GM23338 (cell line): Measurements from ENCODE around the gene GPR42. TPM values are rescaled to one million over a fixed set of nuclear protein-coding genes. Genes with fewer than 3 reads are reported as not detected.

Experiments
- ATAC-seq: fragments of 200-7000 bp; cut with Tn5 transposase; 3 replicates; pipeline ENCODE4 v1.9.1; 2020
- DNase-seq: peaks from one replicate; pipeline ENCODE4 v3.0.0-alpha.2; 2015; ENCODE audit warnings: low spot score
- H2AFZ ChIP-seq: fragments of 200-600 bp; sonication (generic); 2 replicates; pipeline ENCODE4 v1.8.0; 2016; ENCODE audit warnings: antibody characterized with exemption, mild to moderate bottlenecking, moderate library complexity
- H3F3A ChIP-seq: fragments of 200-600 bp; sonication (generic); replicated peaks from 2 replicates; pipeline ENCODE4 v1.8.0; 2017; ENCODE audit warnings: antibody characterized with exemption, mixed run types, low read depth
- H3K27ac ChIP-seq: fragments of 200-600 bp; sonication (generic); 2 replicates; pipeline ENCODE4 v1.6.1; 2016; ENCODE audit warnings: low read depth
- H3K27me3 ChIP-seq: fragments of 200-600 bp; sonication (generic); 2 replicates; pipeline ENCODE4 v1.8.0; 2016; ENCODE audit warnings: mild to moderate bottlenecking, mixed run types, moderate library complexity; ENCODE audit not compliant: insufficient read depth
- H3K36me3 ChIP-seq: fragments of 200-600 bp; sonication (generic); 2 replicates; pipeline ENCODE4 v1.8.0; 2016; ENCODE audit warnings: mild to moderate bottlenecking; ENCODE audit not compliant: insufficient read depth
- H3K4me1 ChIP-seq: fragments of 200-600 bp; sonication (generic); 2 replicates; pipeline ENCODE4 v1.8.0; 2016; ENCODE audit warnings: mild to moderate bottlenecking, moderate library complexity; ENCODE audit not compliant: insufficient read depth
- H3K4me2 ChIP-seq: fragments of 200-600 bp; sonication (generic); 2 replicates; pipeline ENCODE4 v1.7.1; 2017; ENCODE audit warnings: mixed run types
- H3K4me3 ChIP-seq: fragments of 200-600 bp; sonication (generic); 2 replicates; pipeline ENCODE4 v1.6.1; 2016; ENCODE audit warnings: mixed run types
- H3K79me2 ChIP-seq: fragments of 200-600 bp; sonication (generic); replicated peaks from 2 replicates; pipeline ENCODE4 v1.8.0; 2017; ENCODE audit warnings: mild to moderate bottlenecking; ENCODE audit not compliant: insufficient read depth
- H3K9me2 ChIP-seq: fragments of 200-600 bp; sonication (generic); 2 replicates; pipeline ENCODE4 v1.8.0; 2017; ENCODE audit not compliant: insufficient read depth
- H4K20me1 ChIP-seq: fragments of 200-600 bp; sonication (generic); replicated peaks from 2 replicates; pipeline ENCODE4 v1.8.0; 2017; ENCODE audit warnings: mild to moderate bottlenecking; ENCODE audit not compliant: insufficient read depth
- H3K27ac Mint-ChIP-seq: 2 replicates; pipeline ENCODE4 v1.8.0; 2020; ENCODE audit warnings: inconsistent platforms, mild to moderate bottlenecking, moderate library complexity, mixed read lengths
- H3K27me3 Mint-ChIP-seq: 3 replicates; pipeline ENCODE4 v1.8.0; 2022; ENCODE audit warnings: low read depth, mild to moderate bottlenecking, moderate library complexity, mixed read lengths, inconsistent platforms; ENCODE audit not compliant: insufficient read depth, poor library complexity
- H3K36me3 Mint-ChIP-seq: 3 replicates; pipeline ENCODE4 v1.8.0; 2021; ENCODE audit warnings: low read depth, mild to moderate bottlenecking, inconsistent platforms, moderate library complexity, mixed read lengths
- H3K4me1 Mint-ChIP-seq: 3 replicates; pipeline ENCODE4 v1.8.0; 2020; ENCODE audit warnings: mild to moderate bottlenecking, inconsistent platforms, mixed read lengths
- H3K4me3 Mint-ChIP-seq: 3 replicates; pipeline ENCODE4 v1.8.0; 2021; ENCODE audit warnings: moderate library complexity, mild to moderate bottlenecking, inconsistent platforms, mixed read lengths
- H3K9me3 Mint-ChIP-seq: 3 replicates; pipeline ENCODE4 v1.8.0; 2020; ENCODE audit warnings: moderate library complexity, mild to moderate bottlenecking, inconsistent platforms, mixed read lengths
- CREB1 ChIP-seq: fragments of 250-450 bp; sonication (Bioruptor Pico); IDR thresholded peaks from 2 replicates; pipeline ENCODE4 v1.5.0; 2020; ENCODE audit warnings: low read depth, mild to moderate bottlenecking, moderate library complexity
- EZH2phosphoT487 ChIP-seq: fragments of 200-600 bp; sonication (generic); IDR thresholded peaks from one replicate; pipeline ENCODE4 v1.8.1; 2018; ENCODE audit warnings: antibody characterized with exemption; ENCODE audit not compliant: unreplicated experiment
- POLR2AphosphoS5 ChIP-seq: IDR thresholded peaks from 2 replicates; pipeline ENCODE4 v1.6.1; 2016; ENCODE audit warnings: antibody characterized with exemption, low read depth
- ZNF114 ChIP-seq: fragments of 250-450 bp; sonication (Bioruptor Pico); IDR thresholded peaks from 2 replicates; pipeline ENCODE4 v1.5.0; 2020; ENCODE audit warnings: mild to moderate bottlenecking, moderate library complexity
- ZNF331 ChIP-seq: fragments of 250-450 bp; sonication (Bioruptor Pico); IDR thresholded peaks from 2 replicates; pipeline ENCODE4 v1.5.0; 2020; ENCODE audit warnings: low read depth, mild to moderate bottlenecking, moderate library complexity
- polyA plus RNA-seq: library from polyadenylated mRNA; unstranded; fragments of >200 nt; fragmentation: Nextera tagmentation; extraction: Ambion mirVana; gene quantifications from 2 replicates; pipeline ENCODE4 v1.2.1, GENCODE V29; 2016
- total RNA-seq: library from RNA; depleted of rRNA; stranded (reverse); fragments of >200 nt; shearing (Covaris generic); gene quantifications from 2 replicates; pipeline ENCODE4 v1.2.3, GENCODE V29; 2014
- TF ChIP-seq, protein P1 (sequence below): fragments of 250-450 bp; sonication (Bioruptor Pico); IDR thresholded peaks from 2 replicates; pipeline ENCODE4 v1.5.0; 2020; ENCODE audit warnings: mild to moderate bottlenecking, moderate library complexity
- TF ChIP-seq, protein P2 (sequence below): IDR thresholded peaks from 2 replicates; pipeline ENCODE4 v1.6.1; 2016; ENCODE audit warnings: antibody characterized with exemption

Gene GPR42
- total and polyA plus RNA-seq, 2 experiments from 2014 or later: not detected

DNA sequence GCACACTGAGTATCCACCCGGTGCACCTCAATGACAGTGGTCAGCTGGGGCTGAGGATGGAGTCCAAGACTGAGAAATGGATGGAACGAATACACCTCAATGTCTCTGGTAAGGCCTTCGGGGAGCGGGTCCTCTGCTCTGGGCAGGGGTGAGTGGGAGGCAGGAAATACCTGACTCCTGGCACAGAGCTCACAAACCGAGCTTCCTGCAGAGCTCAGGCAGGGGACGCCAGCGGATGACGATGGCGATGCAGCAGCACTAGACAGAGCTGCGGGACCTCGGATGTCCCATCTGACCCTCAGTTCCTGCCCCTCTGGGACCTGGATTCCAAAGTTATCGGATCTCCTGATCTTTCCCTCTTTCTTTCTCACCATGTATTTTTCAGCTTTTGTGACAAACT, 38.1 kb upstream of the GPR42 start (continued):
- TF ChIP-seq, protein P1, sequence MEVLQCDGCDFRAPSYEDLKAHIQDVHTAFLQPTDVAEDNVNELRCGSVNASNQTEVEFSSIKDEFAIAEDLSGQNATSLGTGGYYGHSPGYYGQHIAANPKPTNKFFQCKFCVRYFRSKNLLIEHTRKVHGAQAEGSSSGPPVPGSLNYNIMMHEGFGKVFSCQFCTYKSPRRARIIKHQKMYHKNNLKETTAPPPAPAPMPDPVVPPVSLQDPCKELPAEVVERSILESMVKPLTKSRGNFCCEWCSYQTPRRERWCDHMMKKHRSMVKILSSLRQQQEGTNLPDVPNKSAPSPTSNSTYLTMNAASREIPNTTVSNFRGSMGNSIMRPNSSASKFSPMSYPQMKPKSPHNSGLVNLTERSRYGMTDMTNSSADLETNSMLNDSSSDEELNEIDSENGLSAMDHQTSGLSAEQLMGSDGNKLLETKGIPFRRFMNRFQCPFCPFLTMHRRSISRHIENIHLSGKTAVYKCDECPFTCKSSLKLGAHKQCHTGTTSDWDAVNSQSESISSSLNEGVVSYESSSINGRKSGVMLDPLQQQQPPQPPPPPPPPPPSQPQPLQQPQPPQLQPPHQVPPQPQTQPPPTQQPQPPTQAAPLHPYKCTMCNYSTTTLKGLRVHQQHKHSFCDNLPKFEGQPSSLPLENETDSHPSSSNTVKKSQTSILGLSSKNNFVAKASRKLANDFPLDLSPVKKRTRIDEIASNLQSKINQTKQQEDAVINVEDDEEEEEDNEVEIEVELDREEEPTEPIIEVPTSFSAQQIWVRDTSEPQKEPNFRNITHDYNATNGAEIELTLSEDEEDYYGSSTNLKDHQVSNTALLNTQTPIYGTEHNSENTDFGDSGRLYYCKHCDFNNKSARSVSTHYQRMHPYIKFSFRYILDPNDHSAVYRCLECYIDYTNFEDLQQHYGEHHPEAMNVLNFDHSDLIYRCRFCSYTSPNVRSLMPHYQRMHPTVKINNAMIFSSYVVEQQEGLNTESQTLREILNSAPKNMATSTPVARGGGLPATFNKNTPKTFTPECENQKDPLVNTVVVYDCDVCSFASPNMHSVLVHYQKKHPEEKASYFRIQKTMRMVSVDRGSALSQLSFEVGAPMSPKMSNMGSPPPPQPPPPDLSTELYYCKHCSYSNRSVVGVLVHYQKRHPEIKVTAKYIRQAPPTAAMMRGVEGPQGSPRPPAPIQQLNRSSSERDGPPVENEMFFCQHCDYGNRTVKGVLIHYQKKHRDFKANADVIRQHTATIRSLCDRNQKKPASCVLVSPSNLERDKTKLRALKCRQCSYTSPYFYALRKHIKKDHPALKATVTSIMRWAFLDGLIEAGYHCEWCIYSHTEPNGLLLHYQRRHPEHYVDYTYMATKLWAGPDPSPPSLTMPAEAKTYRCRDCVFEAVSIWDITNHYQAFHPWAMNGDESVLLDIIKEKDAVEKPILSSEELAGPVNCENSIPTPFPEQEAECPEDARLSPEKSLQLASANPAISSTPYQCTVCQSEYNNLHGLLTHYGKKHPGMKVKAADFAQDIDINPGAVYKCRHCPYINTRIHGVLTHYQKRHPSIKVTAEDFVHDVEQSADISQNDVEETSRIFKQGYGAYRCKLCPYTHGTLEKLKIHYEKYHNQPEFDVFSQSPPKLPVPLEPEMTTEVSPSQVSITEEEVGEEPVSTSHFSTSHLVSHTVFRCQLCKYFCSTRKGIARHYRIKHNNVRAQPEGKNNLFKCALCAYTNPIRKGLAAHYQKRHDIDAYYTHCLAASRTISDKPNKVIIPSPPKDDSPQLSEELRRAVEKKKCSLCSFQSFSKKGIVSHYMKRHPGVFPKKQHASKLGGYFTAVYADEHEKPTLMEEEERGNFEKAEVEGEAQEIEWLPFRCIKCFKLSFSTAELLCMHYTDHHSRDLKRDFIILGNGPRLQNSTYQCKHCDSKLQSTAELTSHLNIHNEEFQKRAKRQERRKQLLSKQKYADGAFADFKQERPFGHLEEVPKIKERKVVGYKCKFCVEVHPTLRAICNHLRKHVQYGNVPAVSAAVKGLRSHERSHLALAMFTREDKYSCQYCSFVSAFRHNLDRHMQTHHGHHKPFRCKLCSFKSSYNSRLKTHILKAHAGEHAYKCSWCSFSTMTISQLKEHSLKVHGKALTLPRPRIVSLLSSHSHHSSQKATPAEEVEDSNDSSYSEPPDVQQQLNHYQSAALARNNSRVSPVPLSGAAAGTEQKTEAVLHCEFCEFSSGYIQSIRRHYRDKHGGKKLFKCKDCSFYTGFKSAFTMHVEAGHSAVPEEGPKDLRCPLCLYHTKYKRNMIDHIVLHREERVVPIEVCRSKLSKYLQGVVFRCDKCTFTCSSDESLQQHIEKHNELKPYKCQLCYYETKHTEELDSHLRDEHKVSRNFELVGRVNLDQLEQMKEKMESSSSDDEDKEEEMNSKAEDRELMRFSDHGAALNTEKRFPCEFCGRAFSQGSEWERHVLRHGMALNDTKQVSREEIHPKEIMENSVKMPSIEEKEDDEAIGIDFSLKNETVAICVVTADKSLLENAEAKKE (CRISPR knock-in tag): no peak
- no peak for TF ChIP-seq EZH2phosphoT487
- TF ChIP-seq ZNF114 (CRISPR knock-in tag): no peak

DNA sequence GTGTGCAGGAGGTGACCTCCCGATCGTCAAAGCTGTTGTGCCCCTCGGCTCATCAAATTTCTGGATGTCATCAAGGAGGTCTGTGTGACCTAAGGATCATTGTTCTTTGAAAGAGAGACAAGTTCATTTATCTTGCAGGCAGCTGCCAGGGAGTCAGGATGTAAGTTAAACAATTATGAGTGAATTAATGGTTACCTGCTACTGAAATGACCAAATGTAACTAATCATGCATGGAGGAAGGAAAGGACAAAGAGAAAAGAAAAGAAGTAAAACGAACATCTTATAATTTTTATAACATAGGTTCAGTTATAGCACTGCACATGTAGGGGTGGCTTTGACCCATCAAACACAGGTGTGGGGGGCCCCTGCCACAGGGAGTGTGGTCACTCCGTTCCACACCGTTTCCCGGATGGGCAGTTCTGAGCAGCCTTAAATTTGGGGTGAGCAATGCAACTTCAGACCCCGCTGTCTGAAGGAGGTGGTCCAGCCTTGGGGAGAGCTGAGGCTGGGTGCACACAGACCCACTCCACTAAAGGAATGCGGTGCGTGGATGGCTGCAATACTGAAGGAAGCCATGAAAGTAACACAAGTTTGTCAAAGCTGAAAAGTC, 36.6 kb upstream of the GPR42 start:
- no peak overlapping the region for H3K27ac ChIP-seq
- no peaks in the 10 kb centered on the region for H3K79me2 ChIP-seq
- no peaks in the 10 kb centered on the region for H3K36me3 ChIP-seq
- Mint-ChIP-seq H3K9me3 (no peaks in the 10 kb centered on the region; the same call in 2 of the 3 replicates), H3K27ac (no peak overlapping the region), H3K27me3 (peaks cover 5% of the 10 kb centered on the region), H3K36me3 (no peaks in the 10 kb centered on the region), H3K4me1 (no peaks in the 10 kb centered on the region; the same call in 2 of the 3 replicates), H3K4me3 (no peak overlapping the region)
- H3K4me1 ChIP-seq: no peaks in the 10 kb centered on the region
- DNase-seq (no peak), ATAC-seq (no peak)
- no peak overlapping the region for H3K4me2 ChIP-seq
- no peaks in the 10 kb centered on the region for H4K20me1 ChIP-seq
- no peaks in the 10 kb centered on the region for H3K9me2 ChIP-seq
- no peak overlapping the region for H3K4me3 ChIP-seq
- no peaks in the 10 kb centered on the region for H3F3A ChIP-seq
- no peaks in the 10 kb centered on the region for H3K27me3 ChIP-seq
- no peak overlapping the region for H2AFZ ChIP-seq
- TF ChIP-seq ZNF331 (CRISPR knock-in tag) (no peak), CREB1 (no peak), ZNF114 (CRISPR knock-in tag) (no peak), POLR2AphosphoS5 (no peak)
- TF ChIP-seq, protein P2, sequence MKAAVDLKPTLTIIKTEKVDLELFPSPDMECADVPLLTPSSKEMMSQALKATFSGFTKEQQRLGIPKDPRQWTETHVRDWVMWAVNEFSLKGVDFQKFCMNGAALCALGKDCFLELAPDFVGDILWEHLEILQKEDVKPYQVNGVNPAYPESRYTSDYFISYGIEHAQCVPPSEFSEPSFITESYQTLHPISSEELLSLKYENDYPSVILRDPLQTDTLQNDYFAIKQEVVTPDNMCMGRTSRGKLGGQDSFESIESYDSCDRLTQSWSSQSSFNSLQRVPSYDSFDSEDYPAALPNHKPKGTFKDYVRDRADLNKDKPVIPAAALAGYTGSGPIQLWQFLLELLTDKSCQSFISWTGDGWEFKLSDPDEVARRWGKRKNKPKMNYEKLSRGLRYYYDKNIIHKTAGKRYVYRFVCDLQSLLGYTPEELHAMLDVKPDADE: no peak
- TF ChIP-seq, protein P1 (CRISPR knock-in tag): no peak
